Measurements from ENCODE around the gene SOX18. TPM values are rescaled to one million over a fixed set of nuclear protein-coding genes. Genes with fewer than 3 reads are reported as not detected.

Gene SOX18
- total and polyA plus RNA-seq, 2 of the 13 experiments (the other 11 are each of a cell fraction or from before 2014, with no cell fraction given), result 1.6 to 1.9 TPM

- TF ChIP-seq ZNF597 (CRISPR knock-in tag; IDR thresholded peaks at IDR 0.05) (0 out of 2 replicates have a peak, but pooled peaks have one; percentile 2), CCAR2 (optimal IDR thresholded peaks at IDR 0.05; ENCODE audit: low read depth, low read length) (no peak), ZNF589 (CRISPR knock-in tag; conservative IDR thresholded peaks at IDR 0.05) (0 out of 2 replicates have a peak, but pooled peaks have one; percentile 32), POGK (CRISPR knock-in tag; conservative IDR thresholded peaks at IDR 0.05) (peak; percentile 71; the same call in 1 of the 2 replicates), ADNP (CRISPR knock-in tag; IDR thresholded peaks at IDR 0.05) (no peak), PHF8 (CRISPR knock-in tag; IDR thresholded peaks at IDR 0.05) (peak; percentile 87), ZBTB4 (CRISPR knock-in tag; IDR thresholded peaks at IDR 0.05; ENCODE audit: borderline replicate concordance) (0 out of 2 replicates have a peak, but pooled peaks have one; percentile 70), ZNF329 (CRISPR knock-in tag; IDR thresholded peaks at IDR 0.05; ENCODE audit: low read depth) (peak; percentile 61), JUN (CRISPR knock-in tag; IDR thresholded peaks at IDR 0.05) (0 out of 2 replicates have a peak, but pooled peaks have one; percentile 34), THAP11 (CRISPR knock-in tag; IDR thresholded peaks at IDR 0.05) (peak; percentile 46; the same call in 1 of the 2 replicates), EEA1 (CRISPR knock-in tag; IDR thresholded peaks at IDR 0.05; ENCODE audit: borderline replicate concordance) (peak; percentile 69; the same call in 1 of the 2 replicates), RBAK (CRISPR knock-in tag; IDR thresholded peaks at IDR 0.05) (no peak), ZNF30 (CRISPR knock-in tag; IDR thresholded peaks at IDR 0.05) (0 out of 2 replicates have a peak, but pooled peaks have one; percentile 31), HIVEP1 (CRISPR knock-in tag; IDR thresholded peaks at IDR 0.05) (peak; percentile 53; the same call in 1 of the 2 replicates), ZNF792 (CRISPR knock-in tag; IDR thresholded peaks at IDR 0.05) (peak; percentile 78), ZSCAN22 (CRISPR knock-in tag; IDR thresholded peaks at IDR 0.05) (no peak), ZNF703 (CRISPR knock-in tag; IDR thresholded peaks at IDR 0.05; ENCODE audit: borderline replicate concordance) (peak; percentile 87), ZNF747 (CRISPR knock-in tag; IDR thresholded peaks at IDR 0.05; ENCODE audit: borderline replicate concordance) (peak; percentile 92), TFDP1 (CRISPR knock-in tag; IDR thresholded peaks at IDR 0.05; ENCODE audit: borderline replicate concordance) (peak; percentile 79; the same call in 1 of the 2 replicates), CREB3 (CRISPR knock-in tag; IDR thresholded peaks at IDR 0.05) (peak; percentile 58; the same call in 1 of the 2 replicates)
These were observed 7.2 kb downstream of the SOX18 start (continued) for GRCh38 chr20:64042054-64042781.

Data from HepG2 (cell line).